OCI-LY1 (cell line): ENCODE measurements around the gene PDLIM3.
"Not testable (repeated sequence)": the region's sequence is repeated elsewhere in the genome, so short reads cannot be mapped to it uniquely, and the experiment has no call there.

Experiments used
- H2AFZ ChIP-seq: fragments of 200-600 bp; sonication (generic), shearing (Covaris generic); 2 replicates; pipeline ENCODE4 v1.6.0; 2014; ENCODE audit warnings: antibody characterized with exemption, mild to moderate bottlenecking, low read length
- H3F3A ChIP-seq: fragments of 200-600 bp; sonication (generic), shearing (Covaris generic); 2 replicates; pipeline ENCODE4 v1.6.0; 2014; ENCODE audit warnings: mild to moderate bottlenecking, antibody characterized with exemption, low read length, moderate library complexity; ENCODE audit not compliant: insufficient read depth
- H3K27ac ChIP-seq: fragments of 200-600 bp; sonication (generic); 2 replicates; pipeline ENCODE4 v1.5.1; 2014; ENCODE audit warnings: low read length, mixed run types, mild to moderate bottlenecking, low read depth; ENCODE audit not compliant: poor library complexity, severe bottlenecking
- H3K27me3 ChIP-seq: fragments of 200-600 bp; sonication (generic); 2 replicates; pipeline ENCODE4 v1.6.0; 2014; ENCODE audit warnings: antibody characterized with exemption, mild to moderate bottlenecking, low read length, moderate library complexity; ENCODE audit not compliant: insufficient read depth
- H3K36me3 ChIP-seq: fragments of 200-600 bp; sonication (generic); 2 replicates; pipeline ENCODE4 v1.6.1; 2014; ENCODE audit warnings: mild to moderate bottlenecking, antibody characterized with exemption, low read length, moderate library complexity, mixed read lengths; ENCODE audit not compliant: insufficient read depth
- H3K4me1 ChIP-seq: fragments of 200-600 bp; sonication (generic); 2 replicates; pipeline ENCODE4 v1.5.1; 2014; ENCODE audit warnings: mild to moderate bottlenecking, low read length, moderate library complexity; ENCODE audit not compliant: insufficient read depth, severe bottlenecking
- H3K4me2 ChIP-seq: fragments of 200-600 bp; sonication (generic), shearing (Covaris generic); 2 replicates; pipeline ENCODE4 v1.6.1; 2014; ENCODE audit warnings: low read length
- H3K4me3 ChIP-seq: fragments of 200-600 bp; sonication (generic); 2 replicates; pipeline ENCODE4 v1.5.1; 2014; ENCODE audit warnings: low read length, low read depth, mild to moderate bottlenecking, mixed read lengths; ENCODE audit not compliant: poor library complexity, severe bottlenecking
- H3K79me2 ChIP-seq: fragments of 200-600 bp; shearing (Covaris generic); 2 replicates; pipeline ENCODE4 v1.6.1; 2016; ENCODE audit warnings: mixed run types, low read length, mixed read lengths; ENCODE audit not compliant: insufficient read depth
- H3K9ac ChIP-seq: fragments of 200-600 bp; sonication (generic), shearing (Covaris generic); 2 replicates; pipeline ENCODE4 v1.6.1; 2014; ENCODE audit warnings: mild to moderate bottlenecking, low read length, mixed read lengths
- H3K9me2 ChIP-seq: fragments of 200-600 bp; sonication (generic), shearing (Covaris generic); 2 replicates; pipeline ENCODE4 v1.6.1; 2014; ENCODE audit warnings: low read depth, mild to moderate bottlenecking, low read length, mixed read lengths
- H3K9me3 ChIP-seq: fragments of 200-600 bp; shearing (Covaris generic); 2 replicates; pipeline ENCODE4 v1.6.1; 2014; ENCODE audit warnings: low read length, mixed read lengths
- H4K20me1 ChIP-seq: fragments of 200-600 bp; sonication (generic), shearing (Covaris generic); 2 replicates; pipeline ENCODE4 v1.6.0; 2016; ENCODE audit warnings: mild to moderate bottlenecking, low read length; ENCODE audit not compliant: insufficient read depth
- CTCF ChIP-seq: fragments of 200-600 bp; sonication (generic), shearing (Covaris generic); IDR thresholded peaks from 2 replicates; pipeline ENCODE4 v1.5.1; 2017; ENCODE audit warnings: mild to moderate bottlenecking, antibody characterized with exemption, low read length, moderate library complexity, mixed read lengths
- EZH2 ChIP-seq: fragments of 200-600 bp; sonication (generic), shearing (Covaris generic); IDR thresholded peaks from 2 replicates; pipeline ENCODE4 v1.8.0; 2017; ENCODE audit warnings: borderline replicate concordance, mixed run types, mild to moderate bottlenecking, antibody characterized with exemption, low read length, moderate library complexity, mixed read lengths

PDLIM3 gene

GRCh38 chr4:185560316-185560715 lies 25.0 kb upstream of the PDLIM3 start:
- Histone ChIP-seq H3K9me2 (no peaks in the 10 kb centered on the region), H3K4me1 (no peaks in the 10 kb centered on the region), H4K20me1 (no peaks in the 10 kb centered on the region), H3K79me2 (no peaks in the 10 kb centered on the region), H3F3A (no peaks in the 10 kb centered on the region), H3K9me3 (no peaks in the 10 kb centered on the region), H3K27me3 (peaks cover 3% of the 10 kb centered on the region; the same call in 1 of the 2 replicates), H3K9ac (no peak overlapping the region), H3K4me2 (no peak overlapping the region), H2AFZ (no peak overlapping the region), H3K36me3 (no peaks in the 10 kb centered on the region; the same call in 1 of the 2 replicates), H3K4me3 (no peak overlapping the region), H3K27ac (no peak overlapping the region)
- no peak for TF ChIP-seq CTCF
- TF ChIP-seq EZH2, result no peak

DNA sequence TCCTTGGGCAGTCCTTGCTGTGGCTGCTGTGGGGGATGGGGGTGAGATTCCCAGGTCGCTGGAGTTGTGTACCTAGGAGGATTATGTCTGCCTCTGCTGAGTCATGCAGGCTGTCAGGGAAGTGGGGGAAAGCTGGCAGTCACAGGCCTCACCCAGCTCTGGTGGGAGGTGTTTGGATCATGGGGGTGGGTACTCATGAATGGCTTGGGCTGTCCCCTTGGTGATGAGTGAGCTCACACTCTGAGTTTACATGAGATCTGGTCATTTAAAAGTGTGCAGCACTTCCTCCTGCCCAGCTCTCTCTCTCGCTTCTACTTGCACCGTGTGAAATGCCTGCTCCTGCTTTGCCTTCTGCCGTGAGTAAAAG lies 24.6 kb upstream of the PDLIM3 start:
- no peak overlapping the region for H3K9ac ChIP-seq
- no peaks in the 10 kb centered on the region for H3F3A ChIP-seq
- TF ChIP-seq CTCF (no peak), EZH2 (no peak)
- H3K4me3 ChIP-seq, result no peak overlapping the region
- no peak overlapping the region for H2AFZ ChIP-seq
- H3K9me3 ChIP-seq, result no peaks in the 10 kb centered on the region
- H3K4me2 ChIP-seq, result no peak overlapping the region
- no peaks in the 10 kb centered on the region for H3K9me2 ChIP-seq
- no peaks in the 10 kb centered on the region for H3K36me3 ChIP-seq
- H3K79me2 ChIP-seq, result no peaks in the 10 kb centered on the region
- H4K20me1 ChIP-seq, result no peaks in the 10 kb centered on the region
- no peak overlapping the region for H3K27ac ChIP-seq
- peaks cover 3% of the 10 kb centered on the region; the same call in 1 of the 2 replicates for H3K27me3 ChIP-seq
- no peaks in the 10 kb centered on the region for H3K4me1 ChIP-seq

DNA sequence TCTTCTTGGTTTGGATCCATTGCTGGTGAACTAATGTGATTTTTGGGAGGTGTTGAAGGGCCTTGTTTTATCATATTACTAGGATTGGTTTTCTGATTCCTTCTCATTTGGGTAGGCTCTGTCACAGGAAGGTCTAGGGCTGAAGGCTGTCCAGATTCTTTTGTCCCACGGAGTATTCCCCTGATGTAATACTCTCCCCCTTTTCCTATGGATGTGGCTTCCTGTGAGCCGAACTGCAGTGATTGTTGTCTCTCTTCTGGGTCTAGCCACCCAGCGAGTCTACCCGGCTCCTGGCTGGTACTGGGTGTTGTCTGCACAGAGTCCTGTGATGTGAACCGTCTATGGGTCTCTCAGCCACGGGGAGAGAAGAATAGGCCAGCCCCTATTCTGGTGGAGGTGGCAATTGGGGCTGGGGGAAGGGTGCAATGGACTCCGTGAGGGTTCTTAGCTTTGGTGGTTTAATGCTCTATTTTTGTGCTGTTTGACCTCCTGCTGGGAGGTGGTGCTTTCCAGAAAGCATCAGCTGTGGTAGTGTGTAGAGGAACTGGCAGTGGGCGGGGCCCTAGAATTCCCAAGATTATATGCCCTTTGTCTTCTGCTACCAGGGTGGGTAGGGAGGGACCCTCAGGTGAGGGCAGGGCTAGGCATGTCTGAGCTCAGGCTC lies 24.1 kb upstream of the PDLIM3 start:
- H3K4me2 ChIP-seq, H3K4me1 ChIP-seq, H3K9me3 ChIP-seq, H3K27ac ChIP-seq, H2AFZ ChIP-seq, H3K4me3 ChIP-seq, H3K27me3 ChIP-seq, H3F3A ChIP-seq, H3K9ac ChIP-seq, H4K20me1 ChIP-seq, H3K9me2 ChIP-seq, H3K36me3 ChIP-seq, H3K79me2 ChIP-seq: not testable (repeated sequence)
